A673 (cell line): ENCODE results near the gene SMC5.

Experiments used
- EZH2 ChIP-seq: fragments of 200-600 bp; sonication (generic); IDR thresholded peaks from 2 replicates; pipeline ENCODE4 v1.6.1; 2017; ENCODE audit warnings: borderline replicate concordance, low read depth, mild to moderate bottlenecking, mixed read lengths, antibody characterized with exemption, low read length; ENCODE audit not compliant: poor library complexity, severe bottlenecking
- TF ChIP-seq, protein P1 (sequence below): fragments of 300-800, 200-600 bp; sonication (generic); conservative IDR thresholded peaks from 2 replicates; pipeline ENCODE4 v1.5.1; 2017; ENCODE audit warnings: low read depth, mild to moderate bottlenecking, antibody characterized with exemption, low read length, moderate library complexity, mixed read lengths

DNA sequence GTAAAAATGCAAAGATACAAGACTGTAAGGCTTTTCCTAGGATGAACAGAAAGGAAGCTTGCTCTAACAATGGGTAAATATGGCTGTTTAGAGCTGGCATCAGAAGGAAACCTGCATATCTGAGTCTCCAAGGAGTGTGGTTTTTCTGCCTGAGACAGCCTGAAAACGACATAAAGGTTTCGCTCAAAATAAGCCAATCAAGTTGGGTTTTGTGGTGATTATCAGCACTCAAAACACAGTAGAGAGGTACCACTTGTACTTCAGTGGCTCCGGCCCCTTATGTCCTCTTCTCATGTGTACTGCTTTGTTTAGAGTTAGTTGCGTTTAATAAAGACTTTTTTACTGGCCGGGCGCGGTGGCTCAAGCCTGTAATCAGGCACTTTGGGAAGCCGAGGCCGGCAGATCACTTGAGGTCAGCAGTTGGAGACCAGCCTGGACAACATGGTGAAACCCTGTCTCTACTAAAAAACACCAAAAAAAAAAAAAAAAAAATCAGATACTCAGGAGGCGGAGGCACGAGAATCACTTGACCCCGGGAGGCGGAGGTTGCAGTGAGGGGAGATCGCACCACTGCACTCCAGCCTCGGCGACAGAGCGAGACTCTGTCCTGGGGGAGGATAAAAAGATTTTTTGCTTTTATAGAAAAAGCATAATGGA, 116.3 kb downstream of the SMC5 start:
- TF ChIP-seq, protein P1, sequence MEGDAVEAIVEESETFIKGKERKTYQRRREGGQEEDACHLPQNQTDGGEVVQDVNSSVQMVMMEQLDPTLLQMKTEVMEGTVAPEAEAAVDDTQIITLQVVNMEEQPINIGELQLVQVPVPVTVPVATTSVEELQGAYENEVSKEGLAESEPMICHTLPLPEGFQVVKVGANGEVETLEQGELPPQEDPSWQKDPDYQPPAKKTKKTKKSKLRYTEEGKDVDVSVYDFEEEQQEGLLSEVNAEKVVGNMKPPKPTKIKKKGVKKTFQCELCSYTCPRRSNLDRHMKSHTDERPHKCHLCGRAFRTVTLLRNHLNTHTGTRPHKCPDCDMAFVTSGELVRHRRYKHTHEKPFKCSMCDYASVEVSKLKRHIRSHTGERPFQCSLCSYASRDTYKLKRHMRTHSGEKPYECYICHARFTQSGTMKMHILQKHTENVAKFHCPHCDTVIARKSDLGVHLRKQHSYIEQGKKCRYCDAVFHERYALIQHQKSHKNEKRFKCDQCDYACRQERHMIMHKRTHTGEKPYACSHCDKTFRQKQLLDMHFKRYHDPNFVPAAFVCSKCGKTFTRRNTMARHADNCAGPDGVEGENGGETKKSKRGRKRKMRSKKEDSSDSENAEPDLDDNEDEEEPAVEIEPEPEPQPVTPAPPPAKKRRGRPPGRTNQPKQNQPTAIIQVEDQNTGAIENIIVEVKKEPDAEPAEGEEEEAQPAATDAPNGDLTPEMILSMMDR: no peak
- no peak for TF ChIP-seq EZH2
